Measurements from ENCODE around the gene EIF4ENIF1.
"Not testable (repeated sequence)": the region's sequence is repeated elsewhere in the genome, so short reads cannot be mapped to it uniquely, and the experiment has no call there.

EIF4ENIF1 gene

DNA sequence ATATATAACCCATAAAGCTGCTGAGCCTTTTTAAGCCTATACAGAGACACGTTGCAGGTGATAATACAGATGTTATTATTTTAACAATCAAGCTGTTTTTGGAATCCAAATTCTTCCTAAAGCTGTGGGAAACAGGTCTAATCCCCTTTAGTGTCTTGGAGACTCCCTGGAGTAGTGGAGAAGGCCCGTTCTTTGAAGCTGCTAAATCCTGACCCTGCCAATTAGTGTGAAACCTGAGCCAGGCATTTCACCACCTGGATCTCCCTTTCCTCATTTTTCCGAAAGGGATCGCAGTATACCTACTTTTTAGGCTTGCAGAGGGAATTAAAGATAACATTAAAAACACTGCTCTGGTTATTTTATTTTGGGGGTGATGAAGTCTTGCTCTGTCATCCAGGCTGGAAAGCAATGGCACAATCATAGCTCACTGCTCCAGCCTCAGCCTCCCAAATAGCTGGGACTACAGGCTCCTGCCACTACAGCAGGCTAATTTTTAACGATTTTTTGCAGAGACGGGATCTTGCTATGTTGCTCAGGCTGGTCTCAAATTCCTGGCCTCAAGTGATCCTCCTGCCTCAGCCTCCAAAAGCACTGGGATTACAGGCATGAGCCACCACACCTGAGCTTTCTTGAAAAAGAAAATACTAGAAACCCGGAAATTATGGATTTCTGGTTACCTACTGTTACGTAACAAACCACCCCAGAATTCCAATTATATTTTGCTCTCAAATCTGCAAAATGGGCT is 1.7 kb upstream of the EIF4ENIF1 start:
- no peak for DNase-seq

- DNase-seq = peak; percentile 35
These were observed 869 bp upstream of the EIF4ENIF1 start for GRCh38 chr22:31490496-31490925.

DNA sequence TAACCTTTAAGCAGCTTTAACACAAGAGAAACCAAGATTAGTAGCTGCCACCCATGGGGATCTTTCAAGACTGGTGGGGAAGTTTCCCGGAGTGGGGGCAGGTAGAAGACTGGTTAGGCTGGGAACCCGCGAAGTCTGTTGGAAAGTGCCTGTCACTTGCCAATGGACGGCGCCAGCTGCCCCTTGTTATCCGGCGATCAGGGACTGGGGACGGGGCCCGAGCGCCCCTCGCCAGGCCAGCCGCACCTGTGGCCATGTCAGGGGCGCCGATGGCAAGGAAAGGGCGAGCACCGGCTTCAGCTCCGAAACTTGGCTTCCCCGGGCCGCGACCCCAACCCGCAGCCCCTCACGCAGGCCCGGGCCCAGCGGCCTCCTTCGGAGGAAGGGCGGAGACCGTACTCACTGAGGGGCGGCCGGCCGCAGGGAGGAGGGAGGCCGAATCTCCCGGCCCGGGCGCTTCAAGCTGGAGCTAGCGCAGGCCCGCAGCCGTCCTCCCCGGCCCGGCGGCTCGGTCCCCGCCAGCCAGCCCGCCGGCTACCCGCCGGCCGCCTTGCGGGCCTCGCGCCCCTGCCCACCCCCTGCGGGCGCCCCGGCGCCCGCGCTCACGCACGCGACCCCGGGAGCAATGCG is 539 bp downstream of the EIF4ENIF1 start:
- DNase-seq = no peak

GRCh38 chr22:31488346-31488883 is 1.2 kb downstream of the EIF4ENIF1 start:
- no peak for DNase-seq

- DNase-seq = no peak
These were observed 2.7 kb downstream of the EIF4ENIF1 start for GRCh38 chr22:31486951-31487350.

- DNase-seq = not testable (repeated sequence)
These were observed 3.3 kb downstream of the EIF4ENIF1 start for GRCh38 chr22:31486369-31486768.

DNA sequence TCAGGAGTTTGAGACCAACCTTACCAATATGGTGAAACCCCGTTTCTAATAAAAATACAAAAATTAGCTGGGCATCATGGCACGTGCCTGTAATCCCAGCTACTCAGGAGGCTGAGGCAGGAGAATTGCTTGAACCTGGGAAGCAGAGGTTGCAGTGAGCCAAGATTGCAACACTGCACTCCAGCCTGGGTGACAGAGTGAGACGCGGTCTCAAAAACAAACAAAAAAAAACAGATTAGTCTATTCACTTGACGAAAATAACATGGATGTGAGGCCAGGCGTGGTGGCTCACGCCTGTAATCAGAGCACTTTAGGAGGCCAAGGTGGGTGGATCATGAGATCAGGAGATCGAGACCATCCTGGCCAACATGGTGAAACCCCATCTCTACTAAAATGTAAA is 7.2 kb downstream of the EIF4ENIF1 start:
- not testable (repeated sequence) for DNase-seq

DNA sequence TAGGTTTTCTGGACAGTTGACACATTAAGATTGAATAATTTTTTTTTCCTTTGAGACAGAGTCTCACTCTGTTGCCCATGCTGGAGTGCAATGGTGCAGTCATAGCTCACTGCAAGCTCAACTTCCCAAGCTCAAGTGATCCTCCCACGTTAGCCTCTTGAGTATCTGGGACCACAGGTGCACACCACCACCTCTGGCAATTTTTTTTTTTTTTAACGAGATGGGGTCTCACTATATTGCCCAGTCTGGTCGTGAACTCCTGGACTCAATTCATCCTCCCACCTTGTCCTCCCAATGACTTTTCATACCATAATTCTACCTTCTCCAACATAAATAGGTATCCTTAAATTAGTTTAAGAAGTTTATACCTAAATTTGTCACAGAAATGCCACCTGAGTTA is 8.5 kb downstream of the EIF4ENIF1 start:
- no peak for DNase-seq

DNA sequence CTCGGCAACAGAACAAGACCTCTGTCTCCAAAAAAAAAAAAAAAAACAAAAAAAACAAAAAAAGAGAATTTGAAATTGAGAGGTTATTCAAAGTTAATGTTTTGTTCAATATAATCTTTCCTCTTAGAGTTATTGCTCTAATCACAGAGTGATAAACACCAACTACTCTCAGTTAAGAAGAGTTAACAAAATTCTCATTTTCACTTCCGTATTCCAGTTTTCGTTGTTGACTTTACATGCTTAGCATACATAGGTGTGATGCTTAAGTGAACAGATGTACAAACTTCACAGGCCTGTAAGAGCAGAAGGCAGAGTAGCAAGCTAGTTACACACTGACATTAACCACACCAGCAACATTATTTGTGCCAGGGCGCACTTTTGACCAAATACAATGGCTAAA is 12.3 kb downstream of the EIF4ENIF1 start:
- no peak for DNase-seq

DNA sequence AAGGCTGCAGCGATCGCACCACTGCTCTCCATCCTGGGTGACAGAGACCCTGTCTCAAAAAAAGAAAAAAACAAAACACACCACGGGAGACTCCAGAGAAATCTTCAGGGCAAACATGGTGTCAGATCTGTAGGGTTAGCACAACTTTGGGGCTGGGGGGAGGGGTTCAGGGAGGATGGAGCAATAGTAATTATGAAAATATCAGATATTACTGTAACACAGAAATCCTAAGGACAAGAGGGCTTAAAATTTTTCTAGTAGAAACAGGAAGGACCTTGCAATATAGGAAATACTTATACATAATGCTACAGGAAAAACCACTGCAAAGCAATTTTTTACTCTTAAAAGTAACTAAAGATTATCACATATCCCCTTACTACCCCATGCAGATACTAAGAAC is 13.8 kb downstream of the EIF4ENIF1 start:
- DNase-seq = no peak

DNA sequence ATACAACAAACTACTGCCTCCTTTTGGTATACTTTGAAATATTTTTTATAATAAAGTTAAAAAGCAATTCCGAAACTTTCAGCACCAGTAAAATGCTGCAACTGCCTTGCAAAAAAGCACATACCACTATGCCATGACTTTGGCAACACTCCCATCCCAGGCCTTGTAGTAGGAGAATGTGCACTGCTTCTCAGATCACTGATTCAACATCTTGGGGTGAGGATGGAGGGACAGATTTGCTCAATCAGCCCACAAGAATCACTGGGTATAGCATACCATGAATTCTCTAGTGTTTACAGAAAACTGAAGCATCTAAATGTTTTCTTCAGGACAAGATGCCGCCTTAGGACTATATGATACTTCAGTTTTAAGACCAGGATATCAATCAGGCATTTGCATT is 14.9 kb downstream of the EIF4ENIF1 start:
- no peak for DNase-seq

- DNase-seq = no peak
These were observed 24.3 kb downstream of the EIF4ENIF1 start for GRCh38 chr22:31465307-31465706.

GRCh38 chr22:31461699-31462098 is 27.9 kb downstream of the EIF4ENIF1 start:
- no peak for DNase-seq

- DNase-seq = peak; percentile 9
These were observed 37.7 kb downstream of the EIF4ENIF1 start for GRCh38 chr22:31451709-31452571.

- no peak for DNase-seq
These were observed 40.1 kb downstream of the EIF4ENIF1 start for GRCh38 chr22:31449506-31449905.

DNA sequence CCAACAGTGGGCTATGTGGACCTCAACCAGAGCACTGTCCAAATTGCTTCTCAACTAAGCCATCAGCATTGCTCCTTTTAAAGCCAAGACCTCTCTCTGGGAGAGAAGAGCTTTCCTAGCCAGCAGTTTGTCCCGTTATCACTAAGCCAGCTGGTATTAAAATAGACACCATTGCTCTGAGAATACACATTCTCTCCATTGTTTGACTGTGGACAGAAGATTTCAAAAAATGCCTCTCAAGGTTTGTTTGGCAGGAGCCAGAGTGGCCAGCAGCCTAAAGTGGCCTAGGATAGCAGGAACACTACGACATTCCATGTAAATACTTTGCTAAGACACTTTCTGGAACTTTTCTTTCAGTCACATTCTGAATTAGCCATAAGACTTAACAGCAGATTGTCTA is 41.3 kb downstream of the EIF4ENIF1 start:
- no peak for DNase-seq

GRCh38 chr22:31447337-31447736 is 42.3 kb downstream of the EIF4ENIF1 start:
- no peak for DNase-seq

GRCh38 chr22:31446767-31447166 is 42.9 kb downstream of the EIF4ENIF1 start:
- DNase-seq = no peak

GRCh38 chr22:31446208-31446607 is 43.4 kb downstream of the EIF4ENIF1 start:
- no peak for DNase-seq

DNA sequence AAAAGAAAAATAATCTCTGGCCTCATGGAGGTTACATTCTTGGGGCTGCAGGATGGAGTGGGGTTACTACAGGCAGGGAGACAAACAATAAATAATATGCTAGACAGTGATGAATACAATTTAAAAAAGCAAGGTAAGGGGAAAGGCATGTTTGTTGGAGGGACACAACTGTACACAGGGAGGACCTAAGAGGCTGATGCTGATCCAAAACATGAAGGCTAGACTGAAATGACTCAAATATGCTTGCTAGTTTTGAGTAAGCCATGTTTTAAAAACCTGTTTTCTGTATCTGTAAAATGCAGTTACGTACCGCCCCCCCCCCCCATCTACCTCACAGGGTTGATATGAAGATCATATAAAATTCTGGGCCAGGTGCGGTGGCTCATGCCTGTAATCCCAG is 44.0 kb downstream of the EIF4ENIF1 start:
- no peak for DNase-seq

- DNase-seq = no peak
These were observed 46.1 kb downstream of the EIF4ENIF1 start for GRCh38 chr22:31443516-31443915.

DNA sequence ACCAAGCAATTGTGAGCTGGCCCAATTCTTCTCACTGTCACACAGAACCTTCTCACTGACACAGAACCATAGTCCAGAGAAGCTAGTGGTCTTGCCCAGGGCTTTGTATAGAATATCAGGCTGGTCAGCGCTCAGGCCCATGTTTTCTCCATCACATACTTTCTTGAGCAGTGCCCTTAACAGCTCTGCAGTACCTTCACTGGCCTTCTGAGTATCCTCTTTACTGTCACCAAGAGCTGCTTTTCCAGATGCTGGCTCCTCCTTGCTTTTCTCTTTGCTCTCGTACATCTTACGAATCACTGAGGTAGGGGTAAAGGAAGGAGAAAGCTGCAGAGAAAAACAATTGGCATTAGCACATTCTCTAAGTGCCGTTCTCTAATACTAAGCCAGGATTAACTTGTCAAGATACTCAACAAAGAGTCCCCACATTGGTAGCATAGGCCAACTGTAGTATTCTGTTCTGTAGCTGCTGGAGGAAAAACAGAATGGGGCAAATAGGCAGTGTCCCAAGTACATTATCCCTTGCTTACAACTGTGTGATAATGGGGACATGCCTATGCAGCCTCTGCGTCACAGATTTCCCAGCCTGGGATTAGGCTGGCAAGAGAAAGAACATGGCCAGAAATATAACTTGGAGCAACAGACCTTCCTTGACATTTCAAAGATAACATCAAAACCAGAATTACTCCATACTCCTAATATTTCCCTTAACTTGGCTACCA is 46.7 kb downstream of the EIF4ENIF1 start:
- no peak for DNase-seq

- no peak for DNase-seq
These were observed 48.0 kb downstream of the EIF4ENIF1 start for GRCh38 chr22:31441652-31442051.
